Caco-2 (cell line): Measurements from ENCODE around the gene KLF16. TPM values are rescaled to one million over a fixed set of nuclear protein-coding genes. Genes with fewer than 3 reads are reported as not detected.
"Not testable (repeated sequence)": the region's sequence is repeated elsewhere in the genome, so short reads cannot be mapped to it uniquely, and the experiment has no call there.

Experiments used
- BruUV-seq: library from RNA; stranded (reverse); fragments of 400-500 nt; replicated peaks from 2 replicates; lab custom pipeline; 2021; lab: Mats Ljungman, UMichigan
- CTCF ChIA-PET: fragments of 300-600 bp; sonication (Branson Sonifier 250); formaldehyde crosslinking; loops from one replicate; lab custom pipeline; 2022; ENCODE audit warnings: antibody characterized with exemption; lab: Charles Lee
- POLR2A ChIA-PET: fragments of 300-600 bp; sonication (Branson Sonifier 250); formaldehyde crosslinking; loops from one replicate; lab custom pipeline; 2022; ENCODE audit warnings: antibody characterized with exemption; lab: Charles Lee
- DNase-seq, 2 experiments: peaks; one replicate each; pipeline versions ENCODE4 v3.0.0 to v3.0.0-alpha.2; 2020 to 2022
- H3K27me3 ChIP-seq: replicated peaks from 2 replicates; pipeline ENCODE4 v1.6.0; 2011; ENCODE audit warnings: low read length; ENCODE audit not compliant: control insufficient read depth, insufficient read depth
- H3K36me3 ChIP-seq: 2 replicates; pipeline ENCODE4 v1.5.1; 2011; ENCODE audit warnings: low read length; ENCODE audit not compliant: control insufficient read depth, insufficient read depth
- H3K4me1 ChIP-seq: fragments of 250-450 bp; sonication (Bioruptor Pico); 2 replicates; pipeline ENCODE4 v1.5.1; 2020; ENCODE audit warnings: mild to moderate bottlenecking
- H3K4me3 ChIP-seq: 2 replicates; pipeline ENCODE4 v1.5.1; 2011; ENCODE audit warnings: low read depth, mild to moderate bottlenecking, control low read depth, low read length
- H3K9me3 ChIP-seq: fragments of 250-450 bp; sonication (Bioruptor Pico); 2 replicates; pipeline ENCODE4 v1.5.1; 2020; ENCODE audit warnings: mild to moderate bottlenecking, moderate library complexity
- H3K27ac Mint-ChIP-seq: one replicate; pipeline ENCODE4 v1.8.0; 2022; ENCODE audit warnings: mixed read lengths; ENCODE audit not compliant: unreplicated experiment
- H3K27me3 Mint-ChIP-seq: one replicate; pipeline ENCODE4 v1.8.0; 2022; ENCODE audit warnings: mixed read lengths; ENCODE audit not compliant: insufficient read depth, unreplicated experiment
- H3K36me3 Mint-ChIP-seq: one replicate; pipeline ENCODE4 v1.8.0; 2022; ENCODE audit warnings: mild to moderate bottlenecking, mixed read lengths; ENCODE audit not compliant: insufficient read depth, unreplicated experiment
- H3K4me1 Mint-ChIP-seq: one replicate; pipeline ENCODE4 v1.8.0; 2022; ENCODE audit warnings: low read depth, mixed read lengths; ENCODE audit not compliant: unreplicated experiment
- H3K4me3 Mint-ChIP-seq: one replicate; pipeline ENCODE4 v1.8.0; 2022; ENCODE audit warnings: mild to moderate bottlenecking, moderate library complexity, mixed read lengths; ENCODE audit not compliant: unreplicated experiment
- H3K9me3 Mint-ChIP-seq: one replicate; pipeline ENCODE4 v1.8.0; 2022; ENCODE audit warnings: mixed read lengths; ENCODE audit not compliant: unreplicated experiment
- intact Hi-C: fragments of 100-400 bp; cut with micrococcal nuclease; formaldehyde crosslinking; loops from one replicate; pipeline ENCODE4 v1.10.0; 2022; ENCODE audit not compliant: unreplicated experiment
- total RNA-seq: library from RNA; stranded (reverse); gene quantifications from 2 replicates; pipeline ENCODE4 v1.2.3, GENCODE V29; 2022
- TF ChIP-seq, protein P1 (sequence below), 2 experiments: fragments of 200-600 bp in 1 of 2; IDR thresholded peaks; 1 replicate in 1 of 2; 2 replicates in 1 of 2; pipeline versions ENCODE4 v1.5.1 to v1.8.0; 2011 to 2022; ENCODE audit warnings: antibody characterized with exemption in 1 of 2, control low read depth in 1 of 2, inconsistent platforms in 1 of 2, low read depth in 1 of 2, low read length in 1 of 2, mild to moderate bottlenecking in 1 of 2, moderate library complexity in 1 of 2; ENCODE audit not compliant: insufficient read depth in 1 of 2, severe bottlenecking in 1 of 2, unreplicated experiment in 1 of 2

The KLF16 gene
- total RNA-seq, 1 experiment from 2014 or later: 26.8 TPM

DNA sequence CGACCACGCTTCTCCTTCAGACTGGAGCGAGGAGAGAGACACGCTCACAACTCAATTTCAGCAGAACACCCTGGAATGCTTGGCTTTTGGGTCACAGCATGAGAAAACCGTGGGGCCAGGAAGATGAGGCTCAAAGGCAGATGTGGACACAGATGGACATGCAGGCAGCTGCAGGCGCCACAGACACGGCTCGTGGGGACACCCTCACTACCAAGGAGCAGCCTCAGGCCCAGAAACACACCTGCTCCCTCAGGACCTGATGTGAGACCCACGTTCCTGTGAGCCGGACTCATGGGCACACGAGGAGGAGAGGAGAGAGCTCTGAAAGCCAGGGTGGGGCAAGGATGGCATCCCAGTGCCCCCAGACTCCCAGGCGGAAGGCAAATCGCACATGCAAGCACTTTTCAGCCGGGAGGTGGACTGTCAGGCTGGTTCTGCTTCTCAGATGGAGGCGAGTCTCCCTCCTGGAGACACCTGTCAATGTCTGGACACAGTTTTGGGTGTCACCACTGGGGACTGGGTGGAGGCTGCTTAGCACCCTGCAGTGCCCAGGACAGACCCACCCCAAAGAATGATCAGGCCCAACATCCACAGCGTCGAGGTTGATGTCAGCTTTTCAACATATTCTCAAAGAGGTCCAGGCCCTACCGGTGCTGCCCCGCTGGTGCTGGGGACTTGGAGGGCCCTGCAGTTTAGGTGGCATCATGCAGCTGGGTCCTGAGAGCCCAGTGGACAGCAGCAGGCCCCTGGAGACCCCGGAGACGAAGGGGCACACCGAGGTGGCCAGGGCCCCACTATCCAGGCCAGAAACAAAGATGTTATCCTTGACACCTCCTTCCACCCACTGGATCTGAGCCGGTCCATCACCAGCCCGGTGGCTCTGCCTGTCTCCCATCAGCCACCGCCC is 19.7 kb upstream of the KLF16 start:
- H3K27ac Mint-ChIP-seq: no peak overlapping the region
- Histone ChIP-seq H3K36me3 (no peaks in the 10 kb centered on the region), H3K9me3 (no peaks in the 10 kb centered on the region), H3K4me1 (peaks cover 24% of the 10 kb centered on the region), H3K27me3 (no peaks in the 10 kb centered on the region), H3K4me3 (no peak overlapping the region)
- no TSS peak for BruUV-seq
- no peaks in the 10 kb centered on the region for H3K9me3 Mint-ChIP-seq
- peak overlapping the region; percentile 91 for H3K4me3 Mint-ChIP-seq
- H3K36me3 Mint-ChIP-seq: peaks cover 16% of the 10 kb centered on the region
- POLR2A ChIA-PET: no interaction called here
- TF ChIP-seq, protein P1, sequence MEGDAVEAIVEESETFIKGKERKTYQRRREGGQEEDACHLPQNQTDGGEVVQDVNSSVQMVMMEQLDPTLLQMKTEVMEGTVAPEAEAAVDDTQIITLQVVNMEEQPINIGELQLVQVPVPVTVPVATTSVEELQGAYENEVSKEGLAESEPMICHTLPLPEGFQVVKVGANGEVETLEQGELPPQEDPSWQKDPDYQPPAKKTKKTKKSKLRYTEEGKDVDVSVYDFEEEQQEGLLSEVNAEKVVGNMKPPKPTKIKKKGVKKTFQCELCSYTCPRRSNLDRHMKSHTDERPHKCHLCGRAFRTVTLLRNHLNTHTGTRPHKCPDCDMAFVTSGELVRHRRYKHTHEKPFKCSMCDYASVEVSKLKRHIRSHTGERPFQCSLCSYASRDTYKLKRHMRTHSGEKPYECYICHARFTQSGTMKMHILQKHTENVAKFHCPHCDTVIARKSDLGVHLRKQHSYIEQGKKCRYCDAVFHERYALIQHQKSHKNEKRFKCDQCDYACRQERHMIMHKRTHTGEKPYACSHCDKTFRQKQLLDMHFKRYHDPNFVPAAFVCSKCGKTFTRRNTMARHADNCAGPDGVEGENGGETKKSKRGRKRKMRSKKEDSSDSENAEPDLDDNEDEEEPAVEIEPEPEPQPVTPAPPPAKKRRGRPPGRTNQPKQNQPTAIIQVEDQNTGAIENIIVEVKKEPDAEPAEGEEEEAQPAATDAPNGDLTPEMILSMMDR (IDR thresholded peaks at IDR 0.05; ENCODE audit: insufficient read depth in 1 of 2, low read depth in 1 of 2, low read length in 1 of 2, severe bottlenecking in 1 of 2, unreplicated experiment in 1 of 2): no peak
- intact Hi-C loops: no loop called here
- DNase-seq: no peak
- CTCF ChIA-PET: no interaction called here
- H3K4me1 Mint-ChIP-seq: peaks cover 26% of the 10 kb centered on the region
- H3K27me3 Mint-ChIP-seq: no peaks in the 10 kb centered on the region

DNA sequence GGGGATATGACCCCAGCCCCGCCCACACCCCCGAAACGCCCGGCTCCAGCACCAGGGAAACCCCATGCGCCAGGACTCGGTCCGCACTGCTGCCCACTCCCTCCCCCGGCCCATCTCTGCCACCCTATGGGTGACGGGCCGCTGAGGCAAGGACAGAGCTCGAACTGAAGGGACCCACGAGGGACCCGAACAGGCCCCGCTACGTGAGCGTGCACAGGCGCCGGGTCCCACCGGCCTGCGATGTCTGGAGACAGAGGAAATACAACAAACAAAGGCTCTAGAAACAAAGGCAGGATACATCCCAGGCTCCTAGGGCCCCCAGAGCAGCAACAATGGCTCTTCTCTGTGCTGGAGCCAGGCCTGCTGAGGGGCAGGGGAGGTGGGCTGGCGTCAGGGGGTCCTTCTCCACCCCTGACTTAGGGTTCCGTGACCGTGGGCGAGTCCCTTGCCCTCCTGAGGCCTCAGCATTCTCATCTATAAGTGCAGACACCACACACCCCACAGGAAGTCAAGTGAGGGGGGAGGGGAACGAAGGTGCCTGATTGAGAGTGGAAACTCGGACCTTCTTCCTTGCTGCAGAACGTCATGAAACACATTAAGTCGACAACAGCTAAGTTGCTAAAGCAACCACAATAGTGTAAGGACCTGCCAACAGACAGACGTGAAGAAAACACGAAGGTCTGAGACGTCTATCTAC is 18.9 kb upstream of the KLF16 start:
- Histone ChIP-seq H3K27me3 (no peaks in the 10 kb centered on the region), H3K9me3 (no peaks in the 10 kb centered on the region), H3K36me3 (no peaks in the 10 kb centered on the region), H3K4me3 (no peak overlapping the region), H3K4me1 (peaks cover 17% of the 10 kb centered on the region)
- POLR2A ChIA-PET: no interaction called here
- CTCF ChIA-PET: no interaction called here
- Mint-ChIP-seq H3K27me3 (no peaks in the 10 kb centered on the region), H3K4me3 (peak overlapping the region; percentile 36), H3K4me1 (peaks cover 20% of the 10 kb centered on the region), H3K9me3 (no peaks in the 10 kb centered on the region), H3K36me3 (peaks cover 13% of the 10 kb centered on the region), H3K27ac (no peak overlapping the region)
- BruUV-seq: no TSS peak
- TF ChIP-seq, protein P1 (IDR thresholded peaks at IDR 0.05; ENCODE audit: insufficient read depth in 1 of 2, low read depth in 1 of 2, low read length in 1 of 2, severe bottlenecking in 1 of 2, unreplicated experiment in 1 of 2): no peak
- DNase-seq: no peak
- intact Hi-C loops: no loop called here

DNA sequence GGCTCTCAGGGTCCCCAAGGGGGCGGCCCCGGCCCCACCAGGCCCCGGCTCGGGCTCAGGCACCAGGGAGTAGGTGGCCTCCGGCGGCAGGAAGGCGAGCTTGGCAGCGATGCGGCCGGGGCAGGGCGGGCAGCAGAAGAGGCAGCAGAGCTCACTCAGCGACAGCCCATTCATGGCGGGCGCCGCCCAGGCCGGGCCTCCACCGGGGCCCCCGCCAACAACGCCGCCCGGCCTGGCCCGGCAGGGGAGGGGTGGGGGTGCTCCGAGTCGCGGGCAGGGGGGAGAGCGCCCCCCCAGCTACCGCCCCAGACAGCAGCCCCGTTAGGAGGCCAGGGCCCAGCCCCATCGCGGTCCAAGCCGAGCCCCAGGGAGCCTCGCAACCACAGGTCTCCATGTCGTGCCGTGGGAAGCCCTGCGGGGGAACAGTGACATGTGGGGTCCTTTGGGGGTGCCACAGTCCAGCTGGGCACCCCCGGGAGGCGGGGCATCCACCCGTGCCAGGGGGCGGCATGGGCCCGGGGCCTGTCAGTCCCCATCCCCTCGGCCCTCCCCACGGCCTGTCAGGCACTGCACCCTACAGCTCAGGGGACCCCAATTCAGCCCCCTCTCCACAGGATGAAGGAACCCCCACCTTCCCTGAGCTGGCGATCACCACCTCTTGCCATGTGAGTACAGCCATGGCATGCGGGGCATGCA is 18.2 kb upstream of the KLF16 start:
- H3K9me3 ChIP-seq, POLR2A ChIA-PET, H3K9me3 Mint-ChIP-seq, BruUV-seq, DNase-seq, H3K4me3 ChIP-seq, H3K27me3 ChIP-seq, intact Hi-C loops, H3K36me3 ChIP-seq, H3K27me3 Mint-ChIP-seq, H3K36me3 Mint-ChIP-seq, H3K27ac Mint-ChIP-seq, CTCF ChIA-PET, H3K4me3 Mint-ChIP-seq: not testable (repeated sequence)
- H3K4me1 Mint-ChIP-seq: peaks cover 17% of the 10 kb centered on the region
- peaks cover 11% of the 10 kb centered on the region; the same call in 1 of the 2 replicates for H3K4me1 ChIP-seq
